Sigmoid colon (tissue), 4 donors: ENCODE results near the gene CATSPERD.

Source experiments
- POLR2AphosphoS5 ChIP-seq, 4 donors: sonication (generic); formaldehyde crosslinking; IDR thresholded peaks; one replicate each; pipeline ENCODE4 v1.6.1; 2017; ENCODE audit warnings: antibody characterized with exemption in 4 of 4
- TF ChIP-seq, protein P1 (sequence below), 4 experiments: fragments of 450-650 bp in 3 of 4; fragments of 200-600 bp in 1 of 4; IDR thresholded peaks; one replicate each; pipeline ENCODE4 v1.5.1; 2016 to 2019; ENCODE audit warnings: antibody characterized with exemption in 4 of 4, mild to moderate bottlenecking in 3 of 4, moderate library complexity in 2 of 4

DNA sequence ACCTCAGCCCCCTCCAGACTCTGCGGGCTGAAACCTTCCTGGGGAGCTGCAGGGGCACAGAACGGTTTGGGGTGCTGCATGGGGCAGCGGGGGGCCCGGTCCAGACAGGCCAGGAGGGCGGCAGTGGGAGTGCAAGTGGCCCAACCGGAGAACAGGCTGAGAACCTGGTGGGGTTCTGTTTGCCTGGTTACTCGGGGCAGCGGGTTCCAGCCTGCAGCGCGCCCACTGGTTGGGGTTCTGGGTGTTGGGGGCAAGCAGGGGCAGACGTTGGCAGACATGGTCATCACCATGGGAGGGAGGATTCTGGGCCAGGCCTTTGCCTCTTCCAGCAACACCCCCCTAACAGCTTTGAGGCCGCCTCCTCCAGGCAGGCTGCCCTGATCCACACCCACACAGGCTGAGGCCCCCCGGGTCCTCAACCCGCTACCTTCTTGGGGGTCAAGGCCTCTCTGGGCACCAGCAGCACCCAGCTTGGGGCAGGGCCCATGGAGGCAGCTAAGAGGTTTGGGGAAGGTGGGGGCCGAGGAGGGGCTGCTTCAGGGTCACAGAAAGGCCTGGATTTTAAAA is 64.2 kb downstream of the CATSPERD start, which contains the start of gene PRR22:
- TF ChIP-seq, protein P1, sequence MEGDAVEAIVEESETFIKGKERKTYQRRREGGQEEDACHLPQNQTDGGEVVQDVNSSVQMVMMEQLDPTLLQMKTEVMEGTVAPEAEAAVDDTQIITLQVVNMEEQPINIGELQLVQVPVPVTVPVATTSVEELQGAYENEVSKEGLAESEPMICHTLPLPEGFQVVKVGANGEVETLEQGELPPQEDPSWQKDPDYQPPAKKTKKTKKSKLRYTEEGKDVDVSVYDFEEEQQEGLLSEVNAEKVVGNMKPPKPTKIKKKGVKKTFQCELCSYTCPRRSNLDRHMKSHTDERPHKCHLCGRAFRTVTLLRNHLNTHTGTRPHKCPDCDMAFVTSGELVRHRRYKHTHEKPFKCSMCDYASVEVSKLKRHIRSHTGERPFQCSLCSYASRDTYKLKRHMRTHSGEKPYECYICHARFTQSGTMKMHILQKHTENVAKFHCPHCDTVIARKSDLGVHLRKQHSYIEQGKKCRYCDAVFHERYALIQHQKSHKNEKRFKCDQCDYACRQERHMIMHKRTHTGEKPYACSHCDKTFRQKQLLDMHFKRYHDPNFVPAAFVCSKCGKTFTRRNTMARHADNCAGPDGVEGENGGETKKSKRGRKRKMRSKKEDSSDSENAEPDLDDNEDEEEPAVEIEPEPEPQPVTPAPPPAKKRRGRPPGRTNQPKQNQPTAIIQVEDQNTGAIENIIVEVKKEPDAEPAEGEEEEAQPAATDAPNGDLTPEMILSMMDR (IDR thresholded peaks at IDR 0.05) = no peak
- TF ChIP-seq POLR2AphosphoS5 (IDR thresholded peaks at IDR 0.05) = no peak
